ENCODE measurements around the gene UNC45B. TPM values are rescaled to one million over a fixed set of nuclear protein-coding genes. Genes with fewer than 3 reads are reported as not detected.

UNC45B gene
- total and polyA plus RNA-seq, 2 of the 4 experiments (the other 2 are of a cell fraction): not detected

GRCh38 chr17:35132816-35133550, 14.6 kb upstream of the UNC45B start:
- H3K18ac ChIP-seq (ENCODE audit: low read depth, low read length): no peak overlapping the region
- no peak overlapping the region for H4K5ac ChIP-seq (ENCODE audit: low read depth, low read length)
- no peak overlapping the region for H3K14ac ChIP-seq (replicated peaks; ENCODE audit: low read depth, low read length)
- H3K4me1 ChIP-seq (ENCODE audit: control insufficient read depth, insufficient read depth, low read length): peaks cover 23% of the 10 kb centered on the region
- 96% methylated on average over 18 of the region's 22 CpGs; no CpG with 5 or more reads in 1 of the 2 experiments for WGBS, 2 experiments (ENCODE audit: extremely low coverage in 2 of 2, insufficient read length in 1 of 2)
- H3K9me3 ChIP-seq (ENCODE audit: control insufficient read depth, insufficient read depth, low read length): no peaks in the 10 kb centered on the region
- intact Hi-C loops (cut with micrococcal nuclease): no loop called here
- H3K56ac ChIP-seq (ENCODE audit: extremely low read depth, insufficient read depth, low read length): no peak overlapping the region
- no peak overlapping the region for H4K91ac ChIP-seq (ENCODE audit: insufficient read depth, low read depth, low read length)
- H3K27me3 ChIP-seq (ENCODE audit: control insufficient read depth, insufficient read depth, low read length): no peaks in the 10 kb centered on the region
- no peak overlapping the region for H4K8ac ChIP-seq (ENCODE audit: low read depth in 2 of 2, low read length in 2 of 2)
- H3K4ac ChIP-seq (ENCODE audit: low read depth, low read length): no peak overlapping the region
- in situ Hi-C loops (cut with MboI; ENCODE audit: low sequenced_read_pairs): no loop called here
- no peak overlapping the region for H2BK15ac ChIP-seq (ENCODE audit: low read depth, low read length)
- peaks cover 63% of the 10 kb centered on the region for H3K36me3 ChIP-seq (ENCODE audit: control insufficient read depth, insufficient read depth, low read length)
- TF ChIP-seq CTCF (conservative IDR thresholded peaks at IDR 0.05; ENCODE audit: low read depth, low read length): no peak
- no peak for TF ChIP-seq SMC3 (IDR thresholded peaks at IDR 0.05; ENCODE audit: low read depth, low read length)
- no peak for TF ChIP-seq NFE2L2 (IDR thresholded peaks at IDR 0.05; ENCODE audit: low read depth, low read length)
- no peak for TF ChIP-seq MXI1 (IDR thresholded peaks at IDR 0.05; ENCODE audit: borderline replicate concordance, low read depth, low read length)
- TF ChIP-seq RFX5 (IDR thresholded peaks at IDR 0.05; ENCODE audit: low read depth, low read length): no peak
- no peak for TF ChIP-seq USF2 (IDR thresholded peaks at IDR 0.05; ENCODE audit: low read depth, low read length)
- no peak for TF ChIP-seq FOS (IDR thresholded peaks at IDR 0.05; ENCODE audit: low read depth, low read length)
- no peak for TF ChIP-seq RCOR1 (IDR thresholded peaks at IDR 0.05; ENCODE audit: insufficient replicate concordance, low read length)
- no peak overlapping the region for H3K4me3 ChIP-seq (ENCODE audit: insufficient read depth, low read depth, low read length)
- peaks cover 7% of the 10 kb centered on the region for H3K9me1 ChIP-seq (ENCODE audit: insufficient read depth, low read length)
- dilution Hi-C loops (cut with HindIII; ENCODE audit: low sequenced_read_pairs, unreplicated experiment): no loop called here
- DNase-seq (no peak), ATAC-seq (ENCODE audit: low read depth) (no peak)
- H2BK20ac ChIP-seq (ENCODE audit: low read depth, low read length): no peak overlapping the region
- no peak overlapping the region for H3K9ac ChIP-seq (ENCODE audit: low read depth, low read length)
- no peak overlapping the region for H2BK5ac ChIP-seq (ENCODE audit: low read depth, low read length, poor library complexity, severe bottlenecking)
- no peak overlapping the region for H3K27ac ChIP-seq (ENCODE audit: insufficient read depth, low read length)
- no peaks in the 10 kb centered on the region for H3K79me1 ChIP-seq (ENCODE audit: low read depth in 1 of 2, low read length in 2 of 2)
- H2AFZ ChIP-seq (replicated peaks; ENCODE audit: low read length, poor library complexity): no peak overlapping the region
- H2BK120ac ChIP-seq (ENCODE audit: low read depth, low read length): no peak overlapping the region
- BruUV-seq (replicated peaks): no TSS peak
- H3K4me2 ChIP-seq (ENCODE audit: low read depth, low read length): no peak overlapping the region
- CTCF ChIA-PET: no interaction called here
- no peak overlapping the region for H2AK5ac ChIP-seq (ENCODE audit: low read depth, low read length)
- no peak overlapping the region for H2AK9ac ChIP-seq (replicated peaks; ENCODE audit: low read depth, low read length, poor library complexity)
- no peaks in the 10 kb centered on the region; the same call in 1 of the 2 replicates for H4K20me1 ChIP-seq (ENCODE audit: insufficient read depth, low read length)
- no peak overlapping the region for H3K23ac ChIP-seq (ENCODE audit: low read depth, low read length)
- POLR2A ChIA-PET (ENCODE audit: unreplicated experiment): no interaction called here

Measured in IMR-90 (cell line).